Fibroblast of lung (primary cell): Measurements from ENCODE around the gene CADM2.

Source experiments
- CTCF ChIP-seq, 2 donors: IDR thresholded peaks in 1 of 2; conservative IDR thresholded peaks in 1 of 2; 1 replicate in 1 of 2; 2 replicates in 1 of 2; pipeline ENCODE4 v1.5.1; 2011 to 2012; ENCODE audit warnings: low read length in 2 of 2, control low read depth in 1 of 2, inconsistent platforms in 1 of 2, low read depth in 1 of 2, mild to moderate bottlenecking in 1 of 2
- EZH2 ChIP-seq: IDR thresholded peaks from 2 replicates; pipeline ENCODE4 v1.5.1; 2012; ENCODE audit warnings: low read length, control low read depth, mild to moderate bottlenecking; ENCODE audit errors: missing control alignments

- TF ChIP-seq CTCF (conservative IDR thresholded peaks at IDR 0.05 in 1 of 2, IDR thresholded peaks at IDR 0.05 in 1 of 2; ENCODE audit: low read depth in 1 of 2, low read length in 2 of 2) (no peak), EZH2 (no peak)
Measured at GRCh38 chr3:85337895-85338294, 379.1 kb downstream of the CADM2 start.
